NT2/D1 (cell line): ENCODE results near the gene LILRB5.
A peak's percentile ranks its signal among the peaks of the same experiment; 100 is the strongest.

Experiments
- DNase-seq: peaks from one replicate; pipeline ENCODE4 v3.0.0-alpha.2; 2011; ENCODE audit warnings: low read depth, low spot score
- H3K27me3 ChIP-seq: 2 replicates; pipeline ENCODE4 v1.6.0; 2011; ENCODE audit warnings: mild to moderate bottlenecking; ENCODE audit not compliant: insufficient read length, insufficient read depth
- H3K36me3 ChIP-seq: 2 replicates; pipeline ENCODE4 v1.6.1; 2011; ENCODE audit warnings: mild to moderate bottlenecking, low read length, mixed read lengths; ENCODE audit not compliant: insufficient read depth, insufficient read length
- H3K4me1 ChIP-seq: 2 replicates; pipeline ENCODE4 v1.5.1; 2011; ENCODE audit not compliant: insufficient read depth, insufficient read length
- H3K4me3 ChIP-seq: 2 replicates; pipeline ENCODE4 v1.5.1; 2011; ENCODE audit warnings: low read depth; ENCODE audit not compliant: insufficient read length
- H3K9ac ChIP-seq: 2 replicates; pipeline ENCODE4 v1.6.0; 2011; ENCODE audit warnings: low read depth; ENCODE audit not compliant: insufficient read length
- H3K9me3 ChIP-seq: 2 replicates; pipeline ENCODE4 v1.5.1; 2011; ENCODE audit warnings: mild to moderate bottlenecking, low read length; ENCODE audit not compliant: insufficient read depth
- SUZ12 ChIP-seq: IDR thresholded peaks from 2 replicates; pipeline ENCODE4 v1.6.1; 2011; ENCODE audit not compliant: insufficient read length, insufficient read depth; ENCODE audit errors: extremely low read depth
- YY1 ChIP-seq: IDR thresholded peaks from 2 replicates; pipeline ENCODE4 v1.6.1; 2011; ENCODE audit not compliant: insufficient read length, insufficient read depth
- ZNF274 ChIP-seq: IDR thresholded peaks from 2 replicates; pipeline ENCODE4 v1.6.1; 2011; ENCODE audit warnings: mild to moderate bottlenecking, low read depth, low read length

Gene LILRB5

DNA sequence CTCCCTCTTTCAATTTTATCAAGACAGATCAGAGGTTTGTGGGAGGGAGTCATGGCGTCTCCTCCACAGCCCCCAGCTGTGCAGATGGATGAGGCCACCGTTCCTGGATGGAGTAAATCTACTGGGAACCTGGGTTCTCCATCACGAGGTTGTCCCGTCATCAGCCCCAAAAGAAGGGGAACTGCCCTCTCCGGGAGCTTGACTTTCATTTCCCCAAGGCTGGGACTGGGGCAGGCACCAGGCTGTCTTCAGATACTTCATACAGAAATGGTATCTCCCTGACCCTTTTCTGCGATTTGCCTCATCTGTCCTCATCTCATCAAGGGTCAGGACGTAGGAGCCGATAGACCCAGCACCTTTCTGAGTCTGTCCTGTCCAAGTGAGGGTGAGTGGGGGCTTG, 14.0 kb upstream of the LILRB5 start:
- no peaks in the 10 kb centered on the region for H3K36me3 ChIP-seq
- TF ChIP-seq YY1, result no peak
- TF ChIP-seq SUZ12, result no peak
- no peak for TF ChIP-seq ZNF274
- H3K9me3 ChIP-seq, result no peaks in the 10 kb centered on the region
- no peak for DNase-seq
- H3K9ac ChIP-seq, result no peak overlapping the region
- no peaks in the 10 kb centered on the region for H3K27me3 ChIP-seq
- no peaks in the 10 kb centered on the region for H3K4me1 ChIP-seq
- H3K4me3 ChIP-seq, result no peak overlapping the region

DNA sequence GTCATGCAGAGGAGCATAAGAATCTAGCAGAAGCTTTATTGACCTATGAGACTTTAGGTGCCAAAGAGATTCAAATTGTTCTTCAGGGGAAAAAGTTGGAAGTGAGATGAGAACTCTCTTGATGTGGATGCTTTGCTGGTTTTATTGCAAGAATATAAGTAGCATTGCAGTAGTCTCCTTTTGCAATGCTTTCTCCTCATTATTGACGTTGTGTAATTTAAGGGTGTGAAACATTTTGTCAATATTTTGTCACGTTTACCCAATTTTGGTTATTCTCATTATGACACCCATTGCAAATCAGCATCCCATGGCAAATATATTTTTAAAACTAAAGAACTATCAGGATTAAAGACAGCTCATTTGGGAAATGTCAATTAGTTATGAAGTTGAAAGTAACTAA, 11.9 kb upstream of the LILRB5 start:
- DNase-seq, result no peak
- peaks cover 10% of the 10 kb centered on the region for H3K27me3 ChIP-seq
- no peaks in the 10 kb centered on the region for H3K4me1 ChIP-seq
- H3K9me3 ChIP-seq, result no peaks in the 10 kb centered on the region
- no peak overlapping the region for H3K9ac ChIP-seq
- TF ChIP-seq SUZ12 (no peak), ZNF274 (no peak), YY1 (no peak)
- no peak overlapping the region for H3K4me3 ChIP-seq
- H3K36me3 ChIP-seq, result no peaks in the 10 kb centered on the region

DNA sequence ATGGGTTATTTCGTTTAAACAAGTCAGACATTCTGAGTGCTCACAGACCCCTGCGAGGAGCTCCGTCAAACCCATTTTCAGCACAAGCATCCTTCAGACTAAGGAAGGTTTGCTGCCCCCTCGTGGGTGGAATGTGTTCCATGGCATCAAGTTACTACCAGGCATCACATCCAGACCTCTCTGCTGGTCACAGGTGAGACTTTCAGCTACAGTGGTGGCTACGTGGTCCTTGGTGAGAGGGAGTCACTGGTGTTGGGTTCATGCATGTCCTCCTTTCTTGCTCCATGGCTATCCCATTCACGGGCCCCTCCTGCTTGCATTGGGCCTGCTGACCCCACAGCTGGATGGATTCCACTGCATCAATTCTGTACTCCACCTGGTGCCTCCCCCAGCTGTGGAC, 9.1 kb upstream of the LILRB5 start:
- H3K27me3 ChIP-seq, result peaks cover 10% of the 10 kb centered on the region
- peak; percentile 78 for DNase-seq
- H3K36me3 ChIP-seq, result no peaks in the 10 kb centered on the region
- H3K9me3 ChIP-seq, result no peaks in the 10 kb centered on the region
- no peaks in the 10 kb centered on the region for H3K4me1 ChIP-seq
- H3K4me3 ChIP-seq, result no peak overlapping the region
- H3K9ac ChIP-seq, result no peak overlapping the region
- TF ChIP-seq SUZ12, result no peak
- TF ChIP-seq ZNF274, result no peak
- no peak for TF ChIP-seq YY1

DNA sequence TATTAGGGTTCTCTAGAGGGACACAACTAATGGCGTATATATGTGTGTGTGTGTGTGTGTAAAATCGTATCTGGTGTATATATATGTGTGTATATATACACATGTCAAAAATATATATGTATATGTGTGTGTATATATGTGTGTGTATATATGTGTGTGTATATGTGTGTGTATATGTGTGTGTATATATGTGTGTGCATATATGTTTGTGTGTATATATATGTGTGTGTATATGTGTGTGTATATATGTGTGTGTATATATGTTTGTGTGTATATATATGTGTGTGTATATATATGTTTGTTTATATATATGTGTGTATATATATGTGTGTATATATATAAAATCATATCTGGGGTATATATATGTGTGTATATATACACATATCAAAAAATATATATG, 5.4 kb upstream of the LILRB5 start:
- H3K27me3 ChIP-seq, result peaks cover 13% of the 10 kb centered on the region
- DNase-seq, result no peak
- TF ChIP-seq SUZ12, result no peak
- no peak for TF ChIP-seq ZNF274
- TF ChIP-seq YY1, result no peak

DNA sequence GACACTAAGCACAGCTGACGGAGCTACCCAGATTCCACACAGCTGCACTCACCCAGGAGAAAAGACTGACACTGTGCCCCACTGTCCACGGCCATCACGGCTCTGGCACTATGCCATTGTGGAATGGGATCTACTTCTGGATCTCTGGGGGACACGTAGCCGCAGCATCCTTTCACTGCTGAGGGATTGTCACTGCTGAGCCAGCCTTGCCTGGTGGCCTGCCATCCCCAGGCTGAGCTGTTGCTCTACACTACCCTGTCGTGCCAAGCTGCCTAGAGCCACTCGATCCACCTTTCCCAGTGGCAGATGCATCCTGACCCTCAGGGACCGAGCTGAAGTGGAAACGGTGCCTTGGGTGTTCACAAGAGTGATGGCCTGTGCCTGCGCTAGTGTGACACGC, 5.0 kb upstream of the LILRB5 start:
- DNase-seq, result no peak
- TF ChIP-seq ZNF274 (no peak), SUZ12 (no peak), YY1 (no peak)
- Histone ChIP-seq H3K9me3 (no peaks in the 10 kb centered on the region), H3K36me3 (no peaks in the 10 kb centered on the region), H3K4me1 (peaks cover 3% of the 10 kb centered on the region), H3K4me3 (no peak overlapping the region), H3K27me3 (peaks cover 17% of the 10 kb centered on the region), H3K9ac (no peak overlapping the region)

More for the DNA sequence above, 5.4 kb upstream of the LILRB5 start:
- H3K4me1 ChIP-seq, result no peaks in the 10 kb centered on the region
- no peak overlapping the region for H3K9ac ChIP-seq
- no peak overlapping the region for H3K4me3 ChIP-seq
- H3K36me3 ChIP-seq, result no peaks in the 10 kb centered on the region
- no peaks in the 10 kb centered on the region for H3K9me3 ChIP-seq

DNA sequence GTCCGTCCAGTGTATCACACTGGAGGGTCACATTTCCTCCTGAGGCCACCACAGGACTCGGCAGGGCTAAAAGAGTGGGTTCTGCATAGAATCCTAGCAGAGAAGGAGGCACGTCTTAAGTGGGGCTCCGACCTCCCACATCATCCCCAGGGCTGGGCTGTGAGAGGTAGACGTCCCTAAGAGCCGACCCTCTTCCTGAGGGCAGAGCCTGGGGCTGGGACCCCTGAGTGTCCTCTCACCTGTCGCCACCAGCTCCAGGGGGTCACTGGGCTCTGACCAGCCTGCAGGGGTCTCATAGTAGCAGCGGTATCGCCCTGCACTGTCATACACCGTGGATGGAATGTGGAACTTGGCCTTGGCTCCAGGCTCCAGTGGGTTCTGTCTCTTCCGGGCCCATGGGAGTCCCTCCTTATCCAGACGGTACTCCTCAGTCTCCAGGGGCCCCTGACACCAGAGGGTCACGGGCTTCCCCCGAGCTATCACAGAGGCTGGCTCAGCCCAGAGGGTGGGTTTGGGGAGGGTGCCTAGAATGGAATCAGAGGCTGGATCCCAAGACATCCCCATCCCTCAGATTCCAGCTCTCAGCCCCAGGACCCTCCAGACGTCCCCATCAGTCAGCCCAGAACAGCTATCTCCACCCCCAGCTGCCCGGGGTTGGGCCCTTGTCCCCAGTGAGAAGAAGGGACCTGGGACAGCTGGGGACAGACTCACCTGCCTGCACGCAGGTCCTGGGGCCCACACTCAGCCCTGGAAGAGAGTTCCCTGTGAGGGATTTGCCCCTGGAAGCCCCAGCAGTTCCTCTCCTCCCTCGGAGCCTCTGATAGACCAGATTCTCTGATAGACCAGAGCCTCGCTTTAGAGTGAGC, 590 bp downstream of the LILRB5 start:
- no peak for DNase-seq
- Histone ChIP-seq H3K9me3 (no peaks in the 10 kb centered on the region), H3K36me3 (no peaks in the 10 kb centered on the region), H3K4me3 (no peak overlapping the region), H3K9ac (no peak overlapping the region), H3K4me1 (peaks cover 10% of the 10 kb centered on the region), H3K27me3 (peaks cover 27% of the 10 kb centered on the region)
- TF ChIP-seq YY1, result no peak
- TF ChIP-seq ZNF274, result no peak
- no peak for TF ChIP-seq SUZ12

DNA sequence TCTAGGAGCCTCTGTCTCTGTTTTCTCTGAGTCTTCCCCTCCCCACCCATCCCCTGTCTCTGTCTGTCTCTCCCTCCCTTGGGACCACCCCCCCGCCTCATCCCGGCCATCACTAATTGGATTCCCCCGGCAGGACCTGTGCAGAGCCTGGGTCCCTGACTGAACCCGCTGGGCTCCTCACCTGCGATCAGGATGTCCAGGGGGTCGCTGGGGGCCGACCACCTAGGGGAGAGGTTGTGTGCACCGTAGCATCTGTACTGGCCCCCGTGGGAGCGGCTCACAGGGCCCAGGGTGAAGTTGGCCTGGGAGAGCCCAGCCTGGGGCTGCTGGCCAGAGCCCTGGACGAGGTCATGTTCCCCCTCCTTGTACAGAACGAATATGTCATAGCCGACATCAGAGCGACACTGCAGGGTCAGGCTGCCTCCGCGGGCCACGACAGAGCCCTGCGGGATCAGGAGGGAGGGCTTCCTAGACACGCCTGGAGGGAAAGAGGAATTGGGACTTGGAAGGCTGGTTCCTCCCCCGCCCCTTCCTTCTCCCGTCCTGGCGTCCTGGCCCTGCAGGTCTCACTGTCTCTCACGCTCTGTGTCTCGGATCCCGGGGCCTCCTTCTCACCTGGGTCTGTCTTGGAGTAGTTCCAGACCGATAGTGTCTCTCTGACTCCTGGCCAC, 1.8 kb downstream of the LILRB5 start:
- no peaks in the 10 kb centered on the region for H3K36me3 ChIP-seq
- TF ChIP-seq YY1 (no peak), SUZ12 (no peak), ZNF274 (no peak)
- no peaks in the 10 kb centered on the region for H3K9me3 ChIP-seq
- H3K27me3 ChIP-seq, result peaks cover 27% of the 10 kb centered on the region
- no peak for DNase-seq
- H3K4me3 ChIP-seq, result no peak overlapping the region
- H3K9ac ChIP-seq, result no peak overlapping the region
- peaks cover 10% of the 10 kb centered on the region for H3K4me1 ChIP-seq
